GM12878 (cell line): ENCODE data around the gene MEIS1.

Experiments
- JUND ChIP-seq: IDR thresholded peaks from 2 replicates; pipeline ENCODE4 v1.6.1; 2012; ENCODE audit warnings: low read depth, mild to moderate bottlenecking, low read length, improper control_type of control experiment, moderate library complexity
- SIX5 ChIP-seq: IDR thresholded peaks from 2 replicates; pipeline ENCODE4 v1.6.1; 2011; ENCODE audit warnings: mild to moderate bottlenecking, low read depth, low read length, moderate library complexity; ENCODE audit not compliant: severe bottlenecking
- SP1 ChIP-seq: IDR thresholded peaks from one replicate; pipeline ENCODE4 v1.6.1; 2011; ENCODE audit warnings: low read depth, low read length
- ZZZ3 ChIP-seq: IDR thresholded peaks from 2 replicates; pipeline ENCODE4 v1.6.1; 2011; ENCODE audit warnings: low read depth; ENCODE audit not compliant: control insufficient read depth, insufficient read length
- TF ChIP-seq, protein P1 (sequence below), 3 experiments: IDR thresholded peaks in 2 of 3; conservative IDR thresholded peaks in 1 of 3; 2 replicates each; pipeline ENCODE4 v1.5.1; 2011; ENCODE audit warnings: low read depth in 3 of 3, low read length in 3 of 3, mild to moderate bottlenecking in 3 of 3, control low read depth in 2 of 3, moderate library complexity in 2 of 3, inconsistent platforms in 1 of 3, mixed read lengths in 1 of 3; ENCODE audit not compliant: control insufficient read depth in 2 of 3, insufficient read depth in 1 of 3; ENCODE audit errors: extremely low read depth in 1 of 3

GRCh38 chr2:66408905-66409304, 26.0 kb upstream of the MEIS1 start:
- TF ChIP-seq JUND = no peak
- TF ChIP-seq, protein P1, sequence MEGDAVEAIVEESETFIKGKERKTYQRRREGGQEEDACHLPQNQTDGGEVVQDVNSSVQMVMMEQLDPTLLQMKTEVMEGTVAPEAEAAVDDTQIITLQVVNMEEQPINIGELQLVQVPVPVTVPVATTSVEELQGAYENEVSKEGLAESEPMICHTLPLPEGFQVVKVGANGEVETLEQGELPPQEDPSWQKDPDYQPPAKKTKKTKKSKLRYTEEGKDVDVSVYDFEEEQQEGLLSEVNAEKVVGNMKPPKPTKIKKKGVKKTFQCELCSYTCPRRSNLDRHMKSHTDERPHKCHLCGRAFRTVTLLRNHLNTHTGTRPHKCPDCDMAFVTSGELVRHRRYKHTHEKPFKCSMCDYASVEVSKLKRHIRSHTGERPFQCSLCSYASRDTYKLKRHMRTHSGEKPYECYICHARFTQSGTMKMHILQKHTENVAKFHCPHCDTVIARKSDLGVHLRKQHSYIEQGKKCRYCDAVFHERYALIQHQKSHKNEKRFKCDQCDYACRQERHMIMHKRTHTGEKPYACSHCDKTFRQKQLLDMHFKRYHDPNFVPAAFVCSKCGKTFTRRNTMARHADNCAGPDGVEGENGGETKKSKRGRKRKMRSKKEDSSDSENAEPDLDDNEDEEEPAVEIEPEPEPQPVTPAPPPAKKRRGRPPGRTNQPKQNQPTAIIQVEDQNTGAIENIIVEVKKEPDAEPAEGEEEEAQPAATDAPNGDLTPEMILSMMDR (IDR thresholded peaks at IDR 0.05 in 2 of 3, conservative IDR thresholded peaks at IDR 0.05 in 1 of 3; ENCODE audit: control insufficient read depth in 2 of 3, extremely low read depth in 1 of 3, insufficient read depth in 1 of 3, low read depth in 3 of 3, low read length in 3 of 3) = no peak
- TF ChIP-seq SP1 = no peak
- no peak for TF ChIP-seq ZZZ3
- no peak for TF ChIP-seq SIX5
